Pons (tissue), 1 donor: ENCODE data around the gene RAD51B.

Experiments
- DNase-seq: peaks from one replicate; pipeline ENCODE4 v3.0.0-alpha.2; 2016; ENCODE audit warnings: low spot score

Gene RAD51B

GRCh38 chr14:68622856-68623255 lies 803.3 kb downstream of the RAD51B start:
- DNase-seq: no peak

GRCh38 chr14:68623307-68623706 lies 803.7 kb downstream of the RAD51B start:
- DNase-seq: no peak

GRCh38 chr14:68623826-68624225 lies 804.2 kb downstream of the RAD51B start:
- DNase-seq: no peak

GRCh38 chr14:68624541-68625220 lies 805.1 kb downstream of the RAD51B start:
- no peak for DNase-seq

GRCh38 chr14:68625366-68626090 lies 805.9 kb downstream of the RAD51B start:
- no peak for DNase-seq

GRCh38 chr14:68626386-68626785 lies 806.8 kb downstream of the RAD51B start:
- DNase-seq: no peak

- DNase-seq: no peak
These were observed 807.7 kb downstream of the RAD51B start for GRCh38 chr14:68627050-68627867.

- DNase-seq: peak; percentile 81
These were observed 808.5 kb downstream of the RAD51B start for GRCh38 chr14:68627868-68628604.

GRCh38 chr14:68628605-68629310 lies 809.2 kb downstream of the RAD51B start:
- no peak for DNase-seq

- no peak for DNase-seq
These were observed 810.5 kb downstream of the RAD51B start for GRCh38 chr14:68630081-68630571.

- no peak for DNase-seq
These were observed 811.2 kb downstream of the RAD51B start for GRCh38 chr14:68630611-68631393.

- DNase-seq: no peak
These were observed 811.9 kb downstream of the RAD51B start for GRCh38 chr14:68631394-68632053.

GRCh38 chr14:68632054-68632895 lies 812.7 kb downstream of the RAD51B start:
- no peak for DNase-seq

GRCh38 chr14:68633131-68633991 lies 813.8 kb downstream of the RAD51B start:
- DNase-seq: peak; percentile 97

- DNase-seq: no peak
These were observed 814.8 kb downstream of the RAD51B start for GRCh38 chr14:68634332-68634731.

GRCh38 chr14:68634874-68635595 lies 815.5 kb downstream of the RAD51B start:
- DNase-seq: no peak

- no peak for DNase-seq
These were observed 817.0 kb downstream of the RAD51B start for GRCh38 chr14:68636597-68636996.
